ENCODE results near the gene GPC3.

Gene GPC3

DNA sequence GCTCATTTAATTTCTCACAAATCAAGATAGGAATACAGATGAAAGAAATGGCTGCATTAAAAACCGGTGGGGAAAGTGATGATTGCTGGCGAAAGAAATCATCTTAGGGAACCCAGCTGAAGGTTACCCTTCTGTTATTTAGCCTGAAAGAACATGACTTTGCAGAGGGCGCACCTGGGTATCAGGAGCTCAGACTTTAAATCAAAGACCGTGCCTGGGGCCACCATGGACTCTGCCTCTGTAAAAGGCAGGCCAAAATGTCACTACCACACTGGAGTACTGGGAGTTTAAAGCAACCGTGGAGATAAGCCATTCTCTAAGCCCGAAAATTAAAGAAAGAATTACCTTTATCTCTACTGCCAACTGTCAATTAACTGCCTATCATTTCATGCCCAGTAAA is 24.3 kb downstream of the GPC3 start:
- no peak overlapping the region for H3K27ac ChIP-seq
- no peaks in the 10 kb centered on the region for H3K36me3 ChIP-seq (replicated peaks)
- in situ Hi-C loops (cut with HindIII; ENCODE audit: low pct_ligation_motif_present, low sequenced_read_pairs) = no loop called here
- H3K27me3 ChIP-seq (replicated peaks) = no peaks in the 10 kb centered on the region
- no peak for DNase-seq
- TF ChIP-seq CTCF (IDR thresholded peaks at IDR 0.05; ENCODE audit: low read depth, low read length, missing control alignments) = no peak
- no peak overlapping the region for H3K4me3 ChIP-seq (ENCODE audit: low read depth, low read length)

GRCh38 chrX:133959972-133960371 is 25.4 kb downstream of the GPC3 start:
- no peaks in the 10 kb centered on the region for H3K27me3 ChIP-seq (replicated peaks)
- TF ChIP-seq CTCF (IDR thresholded peaks at IDR 0.05; ENCODE audit: low read depth, low read length, missing control alignments) = no peak
- H3K4me3 ChIP-seq (ENCODE audit: low read depth, low read length) = no peak overlapping the region
- in situ Hi-C loops (cut with HindIII; ENCODE audit: low pct_ligation_motif_present, low sequenced_read_pairs) = no loop called here
- no peaks in the 10 kb centered on the region for H3K36me3 ChIP-seq (replicated peaks)
- no peak for DNase-seq
- no peak overlapping the region for H3K27ac ChIP-seq

GRCh38 chrX:133958997-133959688 is 26.3 kb downstream of the GPC3 start:
- Histone ChIP-seq H3K27ac (no peak overlapping the region), H3K4me3 (ENCODE audit: low read depth, low read length) (no peak overlapping the region), H3K36me3 (replicated peaks) (no peaks in the 10 kb centered on the region), H3K27me3 (replicated peaks) (no peaks in the 10 kb centered on the region)
- no peak for TF ChIP-seq CTCF (IDR thresholded peaks at IDR 0.05; ENCODE audit: low read depth, low read length, missing control alignments)
- in situ Hi-C loops (cut with HindIII; ENCODE audit: low pct_ligation_motif_present, low sequenced_read_pairs) = no loop called here
- DNase-seq = no peak

GRCh38 chrX:133956570-133957340 is 28.6 kb downstream of the GPC3 start:
- no peaks in the 10 kb centered on the region for H3K36me3 ChIP-seq (replicated peaks)
- H3K27ac ChIP-seq = no peak overlapping the region
- no peaks in the 10 kb centered on the region for H3K27me3 ChIP-seq (replicated peaks)
- in situ Hi-C loops (cut with HindIII; ENCODE audit: low pct_ligation_motif_present, low sequenced_read_pairs) = no loop called here
- DNase-seq = no peak
- no peak overlapping the region for H3K4me3 ChIP-seq (ENCODE audit: low read depth, low read length)
- TF ChIP-seq CTCF (IDR thresholded peaks at IDR 0.05; ENCODE audit: low read depth, low read length, missing control alignments) = no peak

- H3K4me3 ChIP-seq (ENCODE audit: low read depth, low read length) = no peak overlapping the region
- no peak for TF ChIP-seq CTCF (IDR thresholded peaks at IDR 0.05; ENCODE audit: low read depth, low read length, missing control alignments)
- H3K27me3 ChIP-seq (replicated peaks) = no peaks in the 10 kb centered on the region
- no peak for DNase-seq
- no peaks in the 10 kb centered on the region for H3K36me3 ChIP-seq (replicated peaks)
- no peak overlapping the region for H3K27ac ChIP-seq
- in situ Hi-C loops (cut with HindIII; ENCODE audit: low pct_ligation_motif_present, low sequenced_read_pairs) = no loop called here
Measured at GRCh38 chrX:133953785-133954355, 31.5 kb downstream of the GPC3 start.

Data from brain microvascular endothelial cell (primary cell).